ENCODE results near the gene TBCC. TPM values are rescaled to one million over a fixed set of nuclear protein-coding genes. Genes with fewer than 3 reads are reported as not detected.
A peak's percentile ranks its signal among the peaks of the same experiment; 100 is the strongest.

Gene TBCC
- total RNA-seq, 1 experiment from 2014 or later, result 24.7 TPM

DNA sequence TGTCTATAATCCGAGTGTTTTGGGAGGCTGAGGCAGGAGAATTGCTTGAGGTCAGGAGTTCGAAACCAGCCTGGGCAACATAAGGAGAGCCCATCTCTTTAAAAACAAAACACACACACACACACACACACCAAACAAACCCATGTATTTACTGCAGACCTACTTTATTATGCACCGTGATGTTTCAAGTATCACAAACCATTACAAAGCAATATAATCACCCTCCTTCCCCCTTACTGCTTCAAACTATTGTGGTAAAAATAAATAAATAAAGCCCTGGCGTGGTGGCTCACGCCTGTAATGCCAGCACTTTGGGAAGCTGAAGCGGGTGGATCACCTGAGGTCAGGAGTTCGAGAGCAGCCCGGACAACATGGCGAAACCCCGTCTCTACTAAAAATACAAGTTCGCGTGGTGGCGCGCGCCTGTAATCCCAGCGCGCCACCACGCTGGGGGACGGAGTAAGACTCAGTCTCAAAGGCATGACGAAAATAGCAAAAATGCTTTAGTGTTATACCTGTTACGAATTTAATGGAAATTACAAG, 1.5 kb downstream of the TBCC start (continued):
- TF ChIP-seq FOXJ3 (CRISPR knock-in tag; IDR thresholded peaks at IDR 0.05; ENCODE audit: borderline replicate concordance), result no peak

DNA sequence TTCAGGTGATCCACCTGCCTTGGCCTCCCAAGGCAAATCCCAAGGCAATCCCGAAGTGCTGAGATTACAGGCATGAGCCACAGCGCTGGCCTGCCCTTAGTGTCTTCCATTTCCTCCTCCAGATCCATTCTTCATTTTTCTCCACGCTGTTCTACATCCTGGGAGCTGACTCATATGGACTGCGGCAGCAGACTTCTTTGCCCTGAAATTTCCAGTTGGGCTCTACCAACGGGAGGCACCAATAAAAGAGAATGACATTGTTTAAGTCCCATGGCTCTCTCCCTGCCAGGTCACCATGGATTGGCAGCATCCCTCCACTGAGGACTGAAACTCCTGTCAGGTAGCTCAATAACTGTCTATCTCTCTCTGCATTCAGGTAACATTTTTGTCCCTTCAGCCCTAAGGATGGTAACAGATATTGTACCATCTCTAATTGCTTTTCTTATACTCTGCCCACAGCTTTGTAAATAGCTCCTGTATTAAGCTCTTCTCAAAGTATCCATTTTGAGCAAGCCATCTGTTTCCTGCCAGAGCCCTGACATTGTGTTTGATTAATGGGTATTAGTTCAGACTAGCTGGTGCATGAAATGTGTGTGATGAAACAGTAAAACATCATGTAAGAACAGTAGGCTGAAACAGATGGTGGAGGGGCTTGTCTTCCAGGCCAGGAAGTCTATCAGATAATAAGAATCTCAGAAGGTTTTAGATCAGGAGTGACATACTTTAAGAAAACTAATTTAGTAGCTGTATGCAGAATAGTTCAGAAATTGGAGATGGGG, 3.6 kb downstream of the TBCC start:
- Mint-ChIP-seq H3K9me3 (no peaks in the 10 kb centered on the region), H3K36me3 (peaks cover 2% of the 10 kb centered on the region), H3K4me3 (no peak overlapping the region), H3K27ac (peak overlapping the region; percentile 51; the same call in 1 of the 2 replicates), H3K27me3 (ENCODE audit: low read depth) (no peaks in the 10 kb centered on the region), H3K4me1 (peaks cover 7% of the 10 kb centered on the region)
- ChIA-PET POLR2A (interaction anchor here (5.0 kb wide), 1 partner anchor 41 kb away, joined by 42 read pairs; the partner anchor contains the start of gene BICRAL), CTCF (interaction anchor here (0.8 to 1.0 kb wide), 2 partner anchors 16 to 81 kb away, joined by 3 to 4 read pairs; no protein-coding TSS in a partner anchor)
- DNase-seq (ENCODE audit: low spot score) (no peak), ATAC-seq (no peak)
- TF ChIP-seq FOXJ3 (CRISPR knock-in tag; IDR thresholded peaks at IDR 0.05; ENCODE audit: borderline replicate concordance) (no peak), ESRRA (CRISPR knock-in tag; IDR thresholded peaks at IDR 0.05; ENCODE audit: borderline replicate concordance) (no peak), FOXK1 (CRISPR knock-in tag; IDR thresholded peaks at IDR 0.05) (no peak), NR2C2 (CRISPR knock-in tag; IDR thresholded peaks at IDR 0.05) (no peak), TEAD4 (CRISPR knock-in tag; IDR thresholded peaks at IDR 0.05) (no peak), ZBTB21 (CRISPR knock-in tag; IDR thresholded peaks at IDR 0.05; ENCODE audit: borderline replicate concordance) (no peak), PRRX2 (CRISPR knock-in tag; IDR thresholded peaks at IDR 0.05) (no peak)
- TF ChIP-seq, protein P1, sequence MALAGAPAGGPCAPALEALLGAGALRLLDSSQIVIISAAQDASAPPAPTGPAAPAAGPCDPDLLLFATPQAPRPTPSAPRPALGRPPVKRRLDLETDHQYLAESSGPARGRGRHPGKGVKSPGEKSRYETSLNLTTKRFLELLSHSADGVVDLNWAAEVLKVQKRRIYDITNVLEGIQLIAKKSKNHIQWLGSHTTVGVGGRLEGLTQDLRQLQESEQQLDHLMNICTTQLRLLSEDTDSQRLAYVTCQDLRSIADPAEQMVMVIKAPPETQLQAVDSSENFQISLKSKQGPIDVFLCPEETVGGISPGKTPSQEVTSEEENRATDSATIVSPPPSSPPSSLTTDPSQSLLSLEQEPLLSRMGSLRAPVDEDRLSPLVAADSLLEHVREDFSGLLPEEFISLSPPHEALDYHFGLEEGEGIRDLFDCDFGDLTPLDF (CRISPR knock-in tag; IDR thresholded peaks at IDR 0.05), result no peak
- TF ChIP-seq, protein P2, sequence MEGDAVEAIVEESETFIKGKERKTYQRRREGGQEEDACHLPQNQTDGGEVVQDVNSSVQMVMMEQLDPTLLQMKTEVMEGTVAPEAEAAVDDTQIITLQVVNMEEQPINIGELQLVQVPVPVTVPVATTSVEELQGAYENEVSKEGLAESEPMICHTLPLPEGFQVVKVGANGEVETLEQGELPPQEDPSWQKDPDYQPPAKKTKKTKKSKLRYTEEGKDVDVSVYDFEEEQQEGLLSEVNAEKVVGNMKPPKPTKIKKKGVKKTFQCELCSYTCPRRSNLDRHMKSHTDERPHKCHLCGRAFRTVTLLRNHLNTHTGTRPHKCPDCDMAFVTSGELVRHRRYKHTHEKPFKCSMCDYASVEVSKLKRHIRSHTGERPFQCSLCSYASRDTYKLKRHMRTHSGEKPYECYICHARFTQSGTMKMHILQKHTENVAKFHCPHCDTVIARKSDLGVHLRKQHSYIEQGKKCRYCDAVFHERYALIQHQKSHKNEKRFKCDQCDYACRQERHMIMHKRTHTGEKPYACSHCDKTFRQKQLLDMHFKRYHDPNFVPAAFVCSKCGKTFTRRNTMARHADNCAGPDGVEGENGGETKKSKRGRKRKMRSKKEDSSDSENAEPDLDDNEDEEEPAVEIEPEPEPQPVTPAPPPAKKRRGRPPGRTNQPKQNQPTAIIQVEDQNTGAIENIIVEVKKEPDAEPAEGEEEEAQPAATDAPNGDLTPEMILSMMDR (IDR thresholded peaks at IDR 0.05), result no peak
- TF ChIP-seq, protein P3, sequence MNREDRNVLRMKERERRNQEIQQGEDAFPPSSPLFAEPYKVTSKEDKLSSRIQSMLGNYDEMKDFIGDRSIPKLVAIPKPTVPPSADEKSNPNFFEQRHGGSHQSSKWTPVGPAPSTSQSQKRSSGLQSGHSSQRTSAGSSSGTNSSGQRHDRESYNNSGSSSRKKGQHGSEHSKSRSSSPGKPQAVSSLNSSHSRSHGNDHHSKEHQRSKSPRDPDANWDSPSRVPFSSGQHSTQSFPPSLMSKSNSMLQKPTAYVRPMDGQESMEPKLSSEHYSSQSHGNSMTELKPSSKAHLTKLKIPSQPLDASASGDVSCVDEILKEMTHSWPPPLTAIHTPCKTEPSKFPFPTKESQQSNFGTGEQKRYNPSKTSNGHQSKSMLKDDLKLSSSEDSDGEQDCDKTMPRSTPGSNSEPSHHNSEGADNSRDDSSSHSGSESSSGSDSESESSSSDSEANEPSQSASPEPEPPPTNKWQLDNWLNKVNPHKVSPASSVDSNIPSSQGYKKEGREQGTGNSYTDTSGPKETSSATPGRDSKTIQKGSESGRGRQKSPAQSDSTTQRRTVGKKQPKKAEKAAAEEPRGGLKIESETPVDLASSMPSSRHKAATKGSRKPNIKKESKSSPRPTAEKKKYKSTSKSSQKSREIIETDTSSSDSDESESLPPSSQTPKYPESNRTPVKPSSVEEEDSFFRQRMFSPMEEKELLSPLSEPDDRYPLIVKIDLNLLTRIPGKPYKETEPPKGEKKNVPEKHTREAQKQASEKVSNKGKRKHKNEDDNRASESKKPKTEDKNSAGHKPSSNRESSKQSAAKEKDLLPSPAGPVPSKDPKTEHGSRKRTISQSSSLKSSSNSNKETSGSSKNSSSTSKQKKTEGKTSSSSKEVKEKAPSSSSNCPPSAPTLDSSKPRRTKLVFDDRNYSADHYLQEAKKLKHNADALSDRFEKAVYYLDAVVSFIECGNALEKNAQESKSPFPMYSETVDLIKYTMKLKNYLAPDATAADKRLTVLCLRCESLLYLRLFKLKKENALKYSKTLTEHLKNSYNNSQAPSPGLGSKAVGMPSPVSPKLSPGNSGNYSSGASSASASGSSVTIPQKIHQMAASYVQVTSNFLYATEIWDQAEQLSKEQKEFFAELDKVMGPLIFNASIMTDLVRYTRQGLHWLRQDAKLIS (CRISPR knock-in tag; IDR thresholded peaks at IDR 0.05; ENCODE audit: borderline replicate concordance), result no peak
- TF ChIP-seq, protein P4, sequence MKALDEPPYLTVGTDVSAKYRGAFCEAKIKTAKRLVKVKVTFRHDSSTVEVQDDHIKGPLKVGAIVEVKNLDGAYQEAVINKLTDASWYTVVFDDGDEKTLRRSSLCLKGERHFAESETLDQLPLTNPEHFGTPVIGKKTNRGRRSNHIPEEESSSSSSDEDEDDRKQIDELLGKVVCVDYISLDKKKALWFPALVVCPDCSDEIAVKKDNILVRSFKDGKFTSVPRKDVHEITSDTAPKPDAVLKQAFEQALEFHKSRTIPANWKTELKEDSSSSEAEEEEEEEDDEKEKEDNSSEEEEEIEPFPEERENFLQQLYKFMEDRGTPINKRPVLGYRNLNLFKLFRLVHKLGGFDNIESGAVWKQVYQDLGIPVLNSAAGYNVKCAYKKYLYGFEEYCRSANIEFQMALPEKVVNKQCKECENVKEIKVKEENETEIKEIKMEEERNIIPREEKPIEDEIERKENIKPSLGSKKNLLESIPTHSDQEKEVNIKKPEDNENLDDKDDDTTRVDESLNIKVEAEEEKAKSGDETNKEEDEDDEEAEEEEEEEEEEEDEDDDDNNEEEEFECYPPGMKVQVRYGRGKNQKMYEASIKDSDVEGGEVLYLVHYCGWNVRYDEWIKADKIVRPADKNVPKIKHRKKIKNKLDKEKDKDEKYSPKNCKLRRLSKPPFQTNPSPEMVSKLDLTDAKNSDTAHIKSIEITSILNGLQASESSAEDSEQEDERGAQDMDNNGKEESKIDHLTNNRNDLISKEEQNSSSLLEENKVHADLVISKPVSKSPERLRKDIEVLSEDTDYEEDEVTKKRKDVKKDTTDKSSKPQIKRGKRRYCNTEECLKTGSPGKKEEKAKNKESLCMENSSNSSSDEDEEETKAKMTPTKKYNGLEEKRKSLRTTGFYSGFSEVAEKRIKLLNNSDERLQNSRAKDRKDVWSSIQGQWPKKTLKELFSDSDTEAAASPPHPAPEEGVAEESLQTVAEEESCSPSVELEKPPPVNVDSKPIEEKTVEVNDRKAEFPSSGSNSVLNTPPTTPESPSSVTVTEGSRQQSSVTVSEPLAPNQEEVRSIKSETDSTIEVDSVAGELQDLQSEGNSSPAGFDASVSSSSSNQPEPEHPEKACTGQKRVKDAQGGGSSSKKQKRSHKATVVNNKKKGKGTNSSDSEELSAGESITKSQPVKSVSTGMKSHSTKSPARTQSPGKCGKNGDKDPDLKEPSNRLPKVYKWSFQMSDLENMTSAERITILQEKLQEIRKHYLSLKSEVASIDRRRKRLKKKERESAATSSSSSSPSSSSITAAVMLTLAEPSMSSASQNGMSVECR (CRISPR knock-in tag; IDR thresholded peaks at IDR 0.05; ENCODE audit: borderline replicate concordance), result no peak
- TF ChIP-seq, protein P5, sequence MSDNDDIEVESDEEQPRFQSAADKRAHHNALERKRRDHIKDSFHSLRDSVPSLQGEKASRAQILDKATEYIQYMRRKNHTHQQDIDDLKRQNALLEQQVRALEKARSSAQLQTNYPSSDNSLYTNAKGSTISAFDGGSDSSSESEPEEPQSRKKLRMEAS (CRISPR knock-in tag; IDR thresholded peaks at IDR 0.05), result no peak
